ENCODE measurements around the gene AGPS. TPM values are rescaled to one million over a fixed set of nuclear protein-coding genes. Genes with fewer than 3 reads are reported as not detected.

The AGPS gene
- total and polyA plus RNA-seq, 10 of the 15 experiments (the other 5 are each of a cell fraction or from before 2014, with no cell fraction given), result 7.9 to 54.2 (median 38.7) TPM

DNA sequence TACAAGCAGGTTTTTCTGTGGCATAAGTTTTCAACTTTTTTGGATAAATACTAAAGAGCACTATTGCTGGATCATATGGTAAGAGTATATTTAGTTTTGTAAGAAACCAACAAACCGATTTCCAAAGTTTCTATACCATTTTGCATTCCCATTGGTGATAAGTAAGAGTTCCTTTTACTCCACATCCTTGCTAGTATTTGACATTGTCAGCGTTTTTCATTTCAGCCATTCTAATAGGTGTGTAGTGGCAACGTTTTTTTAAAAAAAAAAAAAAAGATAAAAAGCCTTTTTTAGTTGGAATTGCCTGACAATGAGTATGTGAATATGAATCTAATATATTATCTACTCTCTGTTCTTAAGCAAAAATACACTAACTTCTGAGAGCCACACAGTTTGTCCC lies 185.9 kb downstream of the AGPS start:
- WGBS (ENCODE audit: insufficient coverage, insufficient replicate concordance, low lambda C conversion rate, missing lambda C conversion rate), result 33% methylated on average over 3 of the region's 3 CpGs
- H3K36me3 ChIP-seq (ENCODE audit: control insufficient read depth in 2 of 2, insufficient read depth in 2 of 2, low read length in 1 of 2), result no peaks in the 10 kb centered on the region
- no peak for DNase-seq (ENCODE audit: low read depth, low spot score)
- no peak for FAIRE-seq
- CTCF ChIA-PET, result no interaction called here
- H3K4me2 ChIP-seq (ENCODE audit: control insufficient read depth, insufficient read depth), result no peak overlapping the region
- no peak overlapping the region for H3K9ac ChIP-seq (ENCODE audit: control insufficient read depth, insufficient read depth, low read length)
- H3K79me2 ChIP-seq (ENCODE audit: control insufficient read depth, insufficient read depth, low read length), result no peaks in the 10 kb centered on the region
- no peaks in the 10 kb centered on the region for H4K20me1 ChIP-seq (ENCODE audit: control insufficient read depth, insufficient read depth)
- in situ Hi-C loops (cut with MboI) (no loop called here), intact Hi-C loops (cut with micrococcal nuclease; ENCODE audit: unreplicated experiment) (no loop called here)
- H3K9me3 ChIP-seq (replicated peaks; ENCODE audit: control insufficient read depth, insufficient read depth, low read length), result no peaks in the 10 kb centered on the region
- no TSS peak for BruUV-seq (replicated peaks)
- no peaks in the 10 kb centered on the region; a peak in 1 of 4 replicates for H3K27me3 ChIP-seq (replicated peaks in 1 of 2; ENCODE audit: control insufficient read depth in 2 of 2, insufficient read depth in 2 of 2, low read length in 1 of 2)
- no peaks in the 10 kb centered on the region for H3K4me1 ChIP-seq (ENCODE audit: control insufficient read depth, insufficient read depth, low read length)
- RAD21 ChIA-PET (ENCODE audit: unreplicated experiment), result no interaction called here
- POLR2A ChIA-PET, result no interaction called here
- no peak for TF ChIP-seq POLR2A (IDR thresholded peaks at IDR 0.05; ENCODE audit: low read depth, low read length)
- no peak for TF ChIP-seq DPF2 (IDR thresholded peaks at IDR 0.05)
- TF ChIP-seq ZNF207 (IDR thresholded peaks at IDR 0.05; ENCODE audit: borderline replicate concordance), result no peak
- no peak for TF ChIP-seq NR2F1 (conservative IDR thresholded peaks at IDR 0.05)
- TF ChIP-seq SPI1 (IDR thresholded peaks at IDR 0.05; ENCODE audit: borderline replicate concordance, insufficient read depth, low read depth, low read length), result no peak
- no peak for TF ChIP-seq YBX1 (IDR thresholded peaks at IDR 0.05)
- no peak for TF ChIP-seq ZNF274 (IDR thresholded peaks at IDR 0.05; ENCODE audit: insufficient read depth, insufficient read length)
- no peak for TF ChIP-seq ZNF24 (IDR thresholded peaks at IDR 0.05)
- no peak for TF ChIP-seq STAT1 (conservative IDR thresholded peaks at IDR 0.05)
- no peak for TF ChIP-seq SRF (IDR thresholded peaks at IDR 0.05; ENCODE audit: low read depth in 2 of 2, low read length in 2 of 2)
- TF ChIP-seq NFYB (IDR thresholded peaks at IDR 0.05; ENCODE audit: insufficient read depth, low read depth, low read length), result no peak
- TF ChIP-seq, protein P1, sequence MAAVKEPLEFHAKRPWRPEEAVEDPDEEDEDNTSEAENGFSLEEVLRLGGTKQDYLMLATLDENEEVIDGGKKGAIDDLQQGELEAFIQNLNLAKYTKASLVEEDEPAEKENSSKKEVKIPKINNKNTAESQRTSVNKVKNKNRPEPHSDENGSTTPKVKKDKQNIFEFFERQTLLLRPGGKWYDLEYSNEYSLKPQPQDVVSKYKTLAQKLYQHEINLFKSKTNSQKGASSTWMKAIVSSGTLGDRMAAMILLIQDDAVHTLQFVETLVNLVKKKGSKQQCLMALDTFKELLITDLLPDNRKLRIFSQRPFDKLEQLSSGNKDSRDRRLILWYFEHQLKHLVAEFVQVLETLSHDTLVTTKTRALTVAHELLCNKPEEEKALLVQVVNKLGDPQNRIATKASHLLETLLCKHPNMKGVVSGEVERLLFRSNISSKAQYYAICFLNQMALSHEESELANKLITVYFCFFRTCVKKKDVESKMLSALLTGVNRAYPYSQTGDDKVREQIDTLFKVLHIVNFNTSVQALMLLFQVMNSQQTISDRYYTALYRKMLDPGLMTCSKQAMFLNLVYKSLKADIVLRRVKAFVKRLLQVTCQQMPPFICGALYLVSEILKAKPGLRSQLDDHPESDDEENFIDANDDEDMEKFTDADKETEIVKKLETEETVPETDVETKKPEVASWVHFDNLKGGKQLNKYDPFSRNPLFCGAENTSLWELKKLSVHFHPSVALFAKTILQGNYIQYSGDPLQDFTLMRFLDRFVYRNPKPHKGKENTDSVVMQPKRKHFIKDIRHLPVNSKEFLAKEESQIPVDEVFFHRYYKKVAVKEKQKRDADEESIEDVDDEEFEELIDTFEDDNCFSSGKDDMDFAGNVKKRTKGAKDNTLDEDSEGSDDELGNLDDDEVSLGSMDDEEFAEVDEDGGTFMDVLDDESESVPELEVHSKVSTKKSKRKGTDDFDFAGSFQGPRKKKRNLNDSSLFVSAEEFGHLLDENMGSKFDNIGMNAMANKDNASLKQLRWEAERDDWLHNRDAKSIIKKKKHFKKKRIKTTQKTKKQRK (IDR thresholded peaks at IDR 0.05; ENCODE audit: low read depth, low read length), result no peak
- TF ChIP-seq, protein P2, sequence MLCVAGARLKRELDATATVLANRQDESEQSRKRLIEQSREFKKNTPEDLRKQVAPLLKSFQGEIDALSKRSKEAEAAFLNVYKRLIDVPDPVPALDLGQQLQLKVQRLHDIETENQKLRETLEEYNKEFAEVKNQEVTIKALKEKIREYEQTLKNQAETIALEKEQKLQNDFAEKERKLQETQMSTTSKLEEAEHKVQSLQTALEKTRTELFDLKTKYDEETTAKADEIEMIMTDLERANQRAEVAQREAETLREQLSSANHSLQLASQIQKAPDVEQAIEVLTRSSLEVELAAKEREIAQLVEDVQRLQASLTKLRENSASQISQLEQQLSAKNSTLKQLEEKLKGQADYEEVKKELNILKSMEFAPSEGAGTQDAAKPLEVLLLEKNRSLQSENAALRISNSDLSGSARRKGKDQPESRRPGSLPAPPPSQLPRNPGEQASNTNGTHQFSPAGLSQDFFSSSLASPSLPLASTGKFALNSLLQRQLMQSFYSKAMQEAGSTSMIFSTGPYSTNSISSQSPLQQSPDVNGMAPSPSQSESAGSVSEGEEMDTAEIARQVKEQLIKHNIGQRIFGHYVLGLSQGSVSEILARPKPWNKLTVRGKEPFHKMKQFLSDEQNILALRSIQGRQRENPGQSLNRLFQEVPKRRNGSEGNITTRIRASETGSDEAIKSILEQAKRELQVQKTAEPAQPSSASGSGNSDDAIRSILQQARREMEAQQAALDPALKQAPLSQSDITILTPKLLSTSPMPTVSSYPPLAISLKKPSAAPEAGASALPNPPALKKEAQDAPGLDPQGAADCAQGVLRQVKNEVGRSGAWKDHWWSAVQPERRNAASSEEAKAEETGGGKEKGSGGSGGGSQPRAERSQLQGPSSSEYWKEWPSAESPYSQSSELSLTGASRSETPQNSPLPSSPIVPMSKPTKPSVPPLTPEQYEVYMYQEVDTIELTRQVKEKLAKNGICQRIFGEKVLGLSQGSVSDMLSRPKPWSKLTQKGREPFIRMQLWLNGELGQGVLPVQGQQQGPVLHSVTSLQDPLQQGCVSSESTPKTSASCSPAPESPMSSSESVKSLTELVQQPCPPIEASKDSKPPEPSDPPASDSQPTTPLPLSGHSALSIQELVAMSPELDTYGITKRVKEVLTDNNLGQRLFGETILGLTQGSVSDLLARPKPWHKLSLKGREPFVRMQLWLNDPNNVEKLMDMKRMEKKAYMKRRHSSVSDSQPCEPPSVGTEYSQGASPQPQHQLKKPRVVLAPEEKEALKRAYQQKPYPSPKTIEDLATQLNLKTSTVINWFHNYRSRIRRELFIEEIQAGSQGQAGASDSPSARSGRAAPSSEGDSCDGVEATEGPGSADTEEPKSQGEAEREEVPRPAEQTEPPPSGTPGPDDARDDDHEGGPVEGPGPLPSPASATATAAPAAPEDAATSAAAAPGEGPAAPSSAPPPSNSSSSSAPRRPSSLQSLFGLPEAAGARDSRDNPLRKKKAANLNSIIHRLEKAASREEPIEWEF (IDR thresholded peaks at IDR 0.05; ENCODE audit: insufficient replicate concordance, low read depth, low read length), result no peak
- SMC1A ChIA-PET (ENCODE audit: uncharacterized antibody, unreplicated experiment), result no interaction called here
- no peak for ATAC-seq
- no peak overlapping the region for H2AFZ ChIP-seq (ENCODE audit: control insufficient read depth, low read depth, low read length)
- no peak overlapping the region for H3K4me3 ChIP-seq
- no peak overlapping the region for H3K27ac ChIP-seq (ENCODE audit: control insufficient read depth, insufficient read depth)
